Activated gamma-delta T cell treated with Interleukin-2 at 50 U/mL for 16 hours (primary cell): ENCODE data around the gene SGTB.
"Not testable (repeated sequence)": the region's sequence is repeated elsewhere in the genome, so short reads cannot be mapped to it uniquely, and the experiment has no call there.

Experiments used
- DNase-seq: peaks from one replicate; pipeline ENCODE4 v3.0.0-alpha.2; 2020

Gene SGTB

GRCh38 chr5:65734196-65734775 lies 12.4 kb upstream of the SGTB start:
- DNase-seq: not testable (repeated sequence)

DNA sequence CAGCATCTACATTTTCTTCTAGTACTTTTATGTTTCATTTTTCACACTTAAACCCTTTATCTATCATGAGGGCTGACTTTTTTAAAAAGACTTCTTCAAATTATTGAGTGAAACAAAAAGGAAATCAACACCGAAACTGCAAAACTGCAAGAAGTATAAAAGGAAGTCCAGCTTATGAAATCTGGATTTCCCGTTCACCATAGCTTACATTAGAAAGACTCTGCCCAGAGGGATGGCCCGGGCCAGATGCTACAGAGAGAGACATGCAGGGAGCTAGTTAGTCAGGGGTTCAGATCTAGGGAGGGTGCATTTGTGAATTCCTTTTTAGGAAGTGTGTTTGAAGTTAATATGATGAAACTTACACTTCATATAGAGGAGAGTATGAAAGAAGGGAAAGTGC lies 10.1 kb upstream of the SGTB start:
- not testable (repeated sequence) for DNase-seq

- no peak for DNase-seq
Observed at GRCh38 chr5:65730910-65731309, 9.0 kb upstream of the SGTB start.

DNA sequence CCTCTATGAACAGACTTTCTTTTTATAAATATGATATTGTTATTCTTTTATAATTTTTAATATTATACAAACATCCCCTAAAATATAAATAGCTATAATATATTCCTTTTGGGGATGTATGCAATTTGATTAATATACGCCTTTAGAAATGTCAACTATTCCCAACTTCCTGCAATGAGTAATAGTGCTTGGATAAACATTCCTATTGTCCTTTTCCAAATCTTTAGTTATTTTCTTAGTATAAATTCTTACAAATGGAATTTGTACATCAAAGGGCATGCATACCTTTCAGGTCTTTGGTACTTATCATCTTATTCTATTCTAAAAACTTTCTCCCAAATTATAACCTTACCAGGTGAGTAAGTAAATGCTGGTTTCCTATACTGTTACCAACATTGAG lies 6.3 kb upstream of the SGTB start:
- no peak for DNase-seq

DNA sequence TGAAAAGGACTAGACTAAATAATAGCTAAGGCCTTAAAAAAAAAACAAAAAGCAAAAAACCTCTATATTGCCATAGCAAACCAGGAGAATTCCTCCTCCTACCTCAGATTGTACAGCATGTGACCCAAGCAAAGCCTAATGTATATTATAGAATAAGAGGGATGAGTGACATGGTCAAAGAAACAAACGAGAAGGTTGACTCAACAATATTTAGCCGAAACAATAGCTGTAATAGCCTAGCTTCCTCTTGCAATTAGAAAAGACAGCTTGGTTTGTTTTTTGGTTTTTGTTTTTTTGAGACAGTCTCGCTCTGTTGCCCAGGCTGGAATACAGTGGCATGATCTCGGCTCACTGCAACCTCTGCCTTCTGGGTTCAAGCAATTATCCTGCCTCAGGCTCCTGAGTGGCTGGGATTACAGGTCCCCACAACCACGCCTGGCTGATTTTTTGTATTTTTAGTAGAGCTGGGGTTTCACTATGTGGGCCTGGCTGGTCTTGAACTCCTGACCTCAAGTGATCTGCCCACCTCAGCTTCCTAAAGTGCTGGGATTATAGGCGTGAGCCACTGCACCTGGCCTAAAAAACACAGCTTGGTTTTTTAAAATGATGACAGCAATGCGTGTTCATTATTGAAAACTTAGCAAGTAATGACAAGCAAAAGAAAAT lies 5.7 kb upstream of the SGTB start:
- no peak for DNase-seq

DNA sequence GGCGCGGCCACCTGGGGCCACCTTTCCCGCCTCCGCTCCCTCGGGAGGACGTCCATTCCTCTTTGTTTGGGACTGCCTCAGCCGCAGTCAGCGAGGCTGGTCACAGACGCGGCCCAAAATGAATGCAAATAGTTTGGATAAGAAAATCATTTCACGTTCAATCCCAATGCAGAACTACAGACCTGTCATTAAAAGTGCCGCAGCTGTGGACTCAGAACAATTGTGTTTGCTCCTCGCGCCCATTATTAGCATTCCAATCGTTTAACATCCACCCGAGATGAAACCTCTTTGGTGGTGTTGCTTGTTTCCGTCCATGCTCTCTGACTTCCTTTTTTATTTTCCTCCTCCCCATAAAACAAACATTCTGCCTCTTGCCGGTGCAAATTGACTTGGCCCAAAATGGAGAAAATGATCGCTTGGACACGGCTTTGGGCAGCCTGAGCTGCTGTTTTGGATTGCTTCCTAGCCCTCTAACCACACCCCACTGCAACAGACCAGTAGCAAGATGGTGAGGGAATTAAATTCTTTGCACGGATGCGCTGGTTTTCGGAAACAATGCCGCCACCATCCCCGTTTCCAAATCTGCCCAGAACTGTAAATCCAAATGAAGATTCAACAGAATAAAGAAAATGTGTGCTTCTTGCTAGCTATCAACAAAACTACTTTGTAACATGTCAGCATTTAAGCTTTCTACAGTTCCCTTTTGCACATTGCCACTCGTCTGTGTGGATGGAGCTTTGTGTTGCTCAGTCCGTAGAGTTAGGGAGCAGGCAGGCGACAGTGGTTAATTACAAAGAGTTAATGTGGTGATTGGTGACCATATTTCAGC lies 880 bp upstream of the SGTB start:
- no peak for DNase-seq

DNA sequence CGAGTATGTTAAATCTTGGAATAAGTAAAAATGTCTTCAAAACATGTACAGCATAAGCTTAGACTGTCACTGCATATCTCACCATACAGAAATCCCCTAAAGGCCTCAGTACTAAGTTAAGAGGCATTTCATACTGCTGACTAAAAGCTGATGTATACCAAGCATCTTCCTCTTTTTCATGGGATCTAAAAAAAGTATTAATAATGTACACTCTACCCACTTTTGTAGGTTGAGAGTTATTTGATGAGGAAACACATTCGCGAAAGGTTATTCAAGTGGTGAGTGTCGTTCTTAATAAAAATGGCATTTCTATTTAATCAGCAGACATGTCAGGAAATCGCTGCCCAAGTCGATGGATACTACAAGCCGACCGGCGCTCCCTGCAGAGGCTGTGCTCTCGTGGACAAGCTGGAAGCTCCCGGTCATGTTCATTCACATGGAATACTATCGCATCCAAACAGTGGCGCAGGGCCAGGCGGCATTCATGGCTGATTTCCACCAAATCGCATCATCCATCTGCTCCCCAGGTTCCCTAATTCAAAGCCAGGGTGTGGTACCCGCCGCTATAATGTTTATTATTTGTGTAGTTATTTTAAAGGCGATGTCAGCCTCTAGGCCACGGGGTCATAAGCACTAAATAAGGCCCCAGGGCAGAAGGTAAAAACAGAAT lies 724 bp downstream of the SGTB start:
- DNase-seq: no peak

- no peak for DNase-seq
Observed at GRCh38 chr5:65718576-65719310, 3.2 kb downstream of the SGTB start.

DNA sequence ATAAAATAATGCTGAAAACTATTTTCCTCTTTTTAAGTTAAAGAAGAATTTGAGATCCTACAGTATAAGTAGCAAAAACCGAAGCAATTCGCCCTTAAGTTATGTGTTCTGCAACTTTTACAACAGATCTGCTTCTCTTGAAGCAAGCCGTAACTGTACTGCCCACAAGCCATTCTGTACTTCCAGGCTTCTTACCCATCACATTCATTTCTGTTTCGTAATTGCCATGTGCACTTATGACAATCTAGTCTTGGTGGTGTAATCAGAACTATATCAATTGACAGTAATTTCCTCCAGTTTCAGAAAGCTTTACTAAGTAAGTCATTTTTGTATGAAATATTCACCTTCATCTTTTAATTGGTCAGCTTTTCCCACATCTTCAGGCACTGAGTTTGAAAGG lies 13.8 kb downstream of the SGTB start:
- DNase-seq: no peak

GRCh38 chr5:65707663-65708062 lies 14.2 kb downstream of the SGTB start:
- no peak for DNase-seq

DNA sequence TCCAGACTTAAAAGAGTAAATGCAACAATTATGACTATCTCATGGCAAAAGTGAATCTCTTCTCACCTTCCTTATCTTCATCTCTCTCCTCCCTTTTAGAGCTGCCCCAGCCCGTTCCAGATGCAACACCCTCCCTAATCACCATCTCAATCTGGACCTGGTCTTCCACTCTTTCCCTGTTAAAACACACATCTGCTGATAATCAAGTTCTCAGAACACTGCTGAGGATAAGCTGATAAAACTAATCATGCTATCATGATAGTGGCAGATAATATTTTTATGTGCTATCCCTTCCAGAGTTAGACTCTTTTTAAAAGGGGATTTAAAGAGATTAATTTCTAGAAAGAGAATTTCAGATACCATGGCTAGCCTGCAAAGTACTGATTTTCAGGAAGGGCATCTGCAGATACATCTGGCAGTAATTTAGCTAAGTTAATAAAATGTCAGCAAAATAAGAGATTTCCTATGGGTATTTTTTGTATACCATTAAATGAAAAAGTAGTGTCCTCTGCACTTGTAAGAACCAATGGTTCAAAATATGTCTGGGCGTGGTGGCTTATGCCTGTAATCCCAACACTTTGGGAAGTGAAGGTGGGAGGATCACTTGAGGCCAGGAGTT lies 17.2 kb downstream of the SGTB start:
- DNase-seq: no peak

GRCh38 chr5:65702036-65702435 lies 19.9 kb downstream of the SGTB start:
- DNase-seq: no peak

DNA sequence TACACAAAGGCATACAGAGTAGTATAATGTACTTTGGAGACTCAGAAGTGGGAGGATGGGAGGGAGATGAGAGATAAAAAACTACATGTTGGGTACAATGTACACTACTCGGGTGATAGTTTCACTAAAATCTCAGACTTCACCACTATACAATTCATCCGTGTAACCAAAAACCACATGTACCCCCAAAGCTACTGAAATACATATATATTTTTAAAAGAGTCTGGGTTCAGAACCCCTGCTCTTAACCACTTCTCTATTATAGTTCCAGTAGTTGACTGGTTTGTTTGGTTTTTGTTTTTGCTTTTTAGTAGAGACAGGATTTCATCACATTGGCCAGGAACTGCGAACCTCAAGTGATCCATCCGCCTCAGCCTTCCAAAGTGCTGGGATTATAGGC lies 22.6 kb downstream of the SGTB start:
- no peak for DNase-seq

GRCh38 chr5:65696892-65697291 lies 25.0 kb downstream of the SGTB start:
- DNase-seq: no peak

DNA sequence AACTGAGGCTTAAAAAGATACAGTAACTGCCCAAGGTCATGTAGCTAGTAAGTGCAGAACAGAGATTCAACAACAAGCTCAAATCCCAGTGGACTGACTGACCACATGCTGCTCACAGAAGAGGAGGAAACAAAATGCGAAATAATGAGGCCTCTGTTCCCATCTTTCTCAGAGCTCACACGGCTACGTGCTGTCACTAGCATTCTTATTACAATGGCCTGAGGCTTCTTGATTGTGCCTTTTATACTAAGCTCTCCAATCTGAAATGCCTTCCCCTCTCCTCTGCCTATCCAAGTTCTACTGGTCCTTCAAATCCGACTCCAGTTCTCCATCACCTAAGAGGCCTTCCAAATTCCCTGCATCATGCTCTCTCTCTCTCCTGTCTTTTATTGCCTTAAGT lies 26.0 kb downstream of the SGTB start:
- no peak for DNase-seq

- DNase-seq: no peak
Observed at GRCh38 chr5:65695162-65695755, 26.6 kb downstream of the SGTB start.

GRCh38 chr5:65693121-65693520 lies 28.8 kb downstream of the SGTB start:
- no peak for DNase-seq

DNA sequence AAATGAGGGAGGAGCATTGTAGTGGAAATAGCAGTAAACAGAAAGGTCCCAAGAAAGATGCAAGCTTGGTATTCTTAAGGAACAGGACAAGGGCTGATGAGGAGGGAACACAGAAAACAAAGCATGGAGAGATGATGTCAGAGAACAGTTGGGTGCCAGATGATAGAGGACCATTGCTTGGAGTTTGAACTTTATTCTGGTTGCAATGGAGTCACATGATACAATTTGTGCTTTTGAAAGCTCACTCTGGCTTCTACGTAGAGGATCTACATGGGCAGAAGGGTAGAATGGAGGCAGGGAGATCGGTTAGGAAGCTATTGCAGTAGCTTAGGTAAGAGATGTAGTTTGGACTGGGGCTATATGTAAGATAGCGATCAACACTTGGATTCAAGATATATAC lies 39.8 kb downstream of the SGTB start:
- no peak for DNase-seq

- DNase-seq: not testable (repeated sequence)
Observed at GRCh38 chr5:65676056-65676455, 45.9 kb downstream of the SGTB start.

DNA sequence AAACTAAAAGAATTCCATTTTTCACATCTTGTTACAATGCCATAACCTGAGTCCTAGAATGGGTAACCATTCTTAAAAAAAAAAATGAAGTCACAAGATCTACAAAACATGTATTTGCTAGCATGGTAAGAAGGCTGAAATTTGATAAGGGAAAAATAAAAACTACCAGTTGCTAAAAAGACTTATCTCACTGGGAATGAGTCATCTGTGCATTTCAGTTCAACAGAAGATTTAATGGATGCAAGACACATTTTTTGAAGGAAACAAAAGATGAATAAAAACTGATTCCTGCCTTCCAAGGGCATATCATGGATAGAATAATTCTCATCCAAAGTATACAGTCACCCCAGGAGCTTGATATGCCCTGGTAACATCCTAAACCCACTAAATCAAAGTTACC lies 47.2 kb downstream of the SGTB start:
- no peak for DNase-seq

- no peak for DNase-seq
Observed at GRCh38 chr5:65672796-65673195, 49.1 kb downstream of the SGTB start.

- DNase-seq: no peak
Observed at GRCh38 chr5:65668696-65669095, 53.2 kb downstream of the SGTB start.
